ENCODE data around the gene EXPH5.
A peak's percentile ranks its signal among the peaks of the same experiment; 100 is the strongest.

EXPH5 gene

GRCh38 chr11:108466405-108466804, 127.2 kb downstream of the EXPH5 start:
- ATAC-seq (ENCODE audit: insufficient read depth, low read depth) = no peak
- H3K27me3 ChIP-seq (ENCODE audit: insufficient read depth, low read length, poor library complexity) = no peaks in the 10 kb centered on the region

More at GRCh38 chr11:108466405-108466804, 127.2 kb downstream of the EXPH5 start:
- Histone ChIP-seq H4K20me1 (ENCODE audit: insufficient read depth, low read length) (no peaks in the 10 kb centered on the region), H2AFZ (ENCODE audit: low read depth, low read length) (peak overlapping the region; percentile 81), H3K4me2 (ENCODE audit: insufficient read depth, low read length) (peak overlapping the region; percentile 70), H3K4me3 (ENCODE audit: low read depth in 1 of 2, low read length in 2 of 2) (peak overlapping the region; percentile 66 to 69), H3K4me1 (ENCODE audit: insufficient read depth, low read length) (peaks cover 20% of the 10 kb centered on the region), H3K79me2 (ENCODE audit: insufficient read depth, low read length) (peaks cover 2% of the 10 kb centered on the region; the same call in 1 of the 2 replicates), H3K36me3 (ENCODE audit: insufficient read depth, low read length) (no peaks in the 10 kb centered on the region), H3K9me3 (ENCODE audit: insufficient read depth, low read length, severe bottlenecking) (no peaks in the 10 kb centered on the region), H3K9ac (ENCODE audit: low read depth, low read length) (peak overlapping the region; percentile 73), H3K27ac (ENCODE audit: low read length) (peak overlapping the region; percentile 88)
- DNase-seq = no peak
- TF ChIP-seq CTCF (IDR thresholded peaks at IDR 0.05; ENCODE audit: borderline replicate concordance, extremely low read depth, low read length, poor library complexity, severe bottlenecking) (no peak), EZH2 (IDR thresholded peaks at IDR 0.05; ENCODE audit: borderline replicate concordance, low read depth, low read length, severe bottlenecking) (no peak)
